K562 (cell line): ENCODE results near the gene TMEM150A. TPM values are rescaled to one million over a fixed set of nuclear protein-coding genes. Genes with fewer than 3 reads are reported as not detected.

Experiments used
- ATAC-seq: fragments of 200-7000 bp; cut with Tn5 transposase; 3 replicates; pipeline ENCODE4 v1.9.1; 2020; ENCODE audit warnings: moderate library complexity
- Bru-seq: library from RNA; stranded (reverse); fragments of 400-500 nt; gene quantifications from one replicate; lab custom pipeline; 2021; lab: Mats Ljungman, UMichigan
- BruChase-seq, 2 experiments: library from RNA; stranded (reverse); fragments of 400-500 nt; gene quantifications; one replicate each; lab custom pipeline; 2021; lab: Mats Ljungman, UMichigan
- BruUV-seq: library from RNA; stranded (reverse); fragments of 400-500 nt; replicated peaks from 2 replicates; lab custom pipeline; 2021; lab: Mats Ljungman, UMichigan
- CTCF ChIA-PET: fragments of 300-600 bp; formaldehyde crosslinking; extraction: SDS; loops from one replicate; lab custom pipeline; 2021; ENCODE audit warnings: low intra/inter-chr PET ratio; lab: Yijun Ruan, JAX
- POLR2A ChIA-PET: fragments of 300-600, 350-650 bp; sonication (Branson Sonifier 250); formaldehyde crosslinking; extraction: SDS; loops from one replicate; lab custom pipeline; 2021; ENCODE audit warnings: antibody characterized with exemption, inconsistent platforms; lab: Yijun Ruan, JAX
- DNase-seq, 4 experiments: peaks; one replicate each; pipeline versions ENCODE4 v3.0.0 to v3.0.0-alpha.2; 2011 to 2018; ENCODE audit warnings: low spot score in 3 of 4, mixed read lengths in 3 of 4; ENCODE audit errors: extremely low read depth in 1 of 4
- FAIRE-seq: peaks from 2 replicates; lab custom pipeline; 2011; peaks lifted over from hg19 to GRCh38; lab: Jason Lieb, UNC
- H2AFZ ChIP-seq: 2 replicates; pipeline ENCODE4 v1.6.0; 2011; ENCODE audit warnings: low read depth, low read length, control low read depth, inconsistent platforms
- H3K27ac ChIP-seq: fragments of 200-600 bp; 3 replicates; pipeline ENCODE4 v1.8.0; 2011; ENCODE audit warnings: low read depth, mild to moderate bottlenecking, control low read depth, inconsistent platforms, low read length, moderate library complexity, mixed read lengths; ENCODE audit errors: extremely low read depth
- H3K27me3 ChIP-seq, 2 experiments: fragments of 300-600 bp in 1 of 2; 2 replicates in 1 of 2; 3 replicates in 1 of 2; pipeline versions ENCODE4 v1.6.0 to v1.8.0; 2011; ENCODE audit warnings: inconsistent platforms in 2 of 2, low read length in 2 of 2, mild to moderate bottlenecking in 1 of 2, mixed read lengths in 1 of 2, moderate library complexity in 1 of 2; ENCODE audit not compliant: control insufficient read depth in 2 of 2, insufficient read depth in 2 of 2
- H3K36me3 ChIP-seq: fragments of 300-600 bp; 3 replicates; pipeline ENCODE4 v1.8.0; 2011; ENCODE audit warnings: mild to moderate bottlenecking, low read length, inconsistent platforms; ENCODE audit not compliant: control insufficient read depth, insufficient read depth
- H3K4me1 ChIP-seq, 2 experiments: fragments of 200-600 bp in 1 of 2; replicated peaks in 1 of 2; 2 replicates in 1 of 2; 3 replicates in 1 of 2; pipeline versions ENCODE4 v1.5.1 to v1.8.0; 2011; ENCODE audit warnings: inconsistent platforms in 2 of 2, low read length in 2 of 2, mild to moderate bottlenecking in 1 of 2, mixed read lengths in 1 of 2, moderate library complexity in 1 of 2; ENCODE audit not compliant: control insufficient read depth in 2 of 2, insufficient read depth in 2 of 2
- H3K4me2 ChIP-seq: 2 replicates; pipeline ENCODE4 v1.6.1; 2011; ENCODE audit warnings: low read length, control low read depth, inconsistent platforms, mixed read lengths; ENCODE audit not compliant: insufficient read depth
- H3K4me3 ChIP-seq: fragments of 200-600 bp; sonication (generic), shearing (Covaris generic); 2 replicates; pipeline ENCODE4 v1.5.1; 2016; ENCODE audit warnings: control low read depth, inconsistent platforms
- H3K79me2 ChIP-seq: fragments of 200-600 bp; 3 replicates; pipeline ENCODE4 v1.8.0; 2011; ENCODE audit warnings: low read length, inconsistent platforms; ENCODE audit not compliant: control insufficient read depth, insufficient read depth
- H3K9ac ChIP-seq, 2 experiments: 2 replicates each; pipeline versions ENCODE4 v1.6.0 to v1.6.1; 2011; ENCODE audit warnings: low read depth in 2 of 2, low read length in 2 of 2, control low read depth in 1 of 2, inconsistent platforms in 1 of 2, mild to moderate bottlenecking in 1 of 2, mixed read lengths in 1 of 2; ENCODE audit not compliant: insufficient read depth in 1 of 2
- H3K9me1 ChIP-seq: one replicate; pipeline ENCODE4 v1.6.0; 2011; ENCODE audit warnings: inconsistent platforms, mild to moderate bottlenecking, low read length, moderate library complexity; ENCODE audit not compliant: control insufficient read depth, insufficient read depth
- H3K9me3 ChIP-seq: replicated peaks from 2 replicates; pipeline ENCODE4 v1.5.1; 2011; ENCODE audit warnings: low read depth, low read length, inconsistent platforms; ENCODE audit not compliant: control insufficient read depth, insufficient read depth
- H4K20me1 ChIP-seq: replicated peaks from 2 replicates; pipeline ENCODE4 v1.6.1; 2011; ENCODE audit warnings: low read length, inconsistent platforms, mixed read lengths; ENCODE audit not compliant: control insufficient read depth, insufficient read depth
- DLX4 ChIP-seq: fragments of 250-450 bp; sonication (Bioruptor Pico); IDR thresholded peaks from 2 replicates; pipeline ENCODE4 v1.6.1; 2021; ENCODE audit warnings: mild to moderate bottlenecking
- DMBX1 ChIP-seq: fragments of 250-450 bp; sonication (Bioruptor Pico); IDR thresholded peaks from 2 replicates; pipeline ENCODE4 v1.8.0; 2022; ENCODE audit warnings: inconsistent platforms, mild to moderate bottlenecking, moderate library complexity, borderline replicate concordance
- E2F1 ChIP-seq: sonication (generic); formaldehyde crosslinking; IDR thresholded peaks from 2 replicates; pipeline ENCODE4 v1.8.1; 2023; ENCODE audit warnings: mild to moderate bottlenecking, missing genetic modification reagents, moderate library complexity
- FOXK2 ChIP-seq, 2 experiments: fragments of 450-650 bp; IDR thresholded peaks in 1 of 2; conservative IDR thresholded peaks in 1 of 2; 2 replicates each; pipeline ENCODE4 v1.6.1; 2016; ENCODE audit warnings: low read depth in 2 of 2, mild to moderate bottlenecking in 1 of 2
- HCFC1 ChIP-seq: IDR thresholded peaks from 2 replicates; pipeline ENCODE4 v1.6.1; 2012; ENCODE audit warnings: low read depth, low read length, improper control_type of control experiment
- L3MBTL2 ChIP-seq: fragments of 450-650 bp; IDR thresholded peaks from 2 replicates; pipeline ENCODE4 v1.6.1; 2016; ENCODE audit warnings: mild to moderate bottlenecking, moderate library complexity
- MIER1 ChIP-seq: fragments of 450-650 bp; IDR thresholded peaks from 2 replicates; pipeline ENCODE4 v1.6.1; 2016; ENCODE audit warnings: antibody characterized with exemption, mild to moderate bottlenecking, low read depth
- PTTG1 ChIP-seq: fragments of 450-650 bp; IDR thresholded peaks from 2 replicates; pipeline ENCODE4 v1.6.1; 2016; ENCODE audit warnings: low read depth, mild to moderate bottlenecking, missing genetic modification characterization, missing compliant biosample characterization
- RBM22 ChIP-seq: fragments of 200-400 bp; formaldehyde crosslinking; IDR thresholded peaks from 2 replicates; pipeline ENCODE4 v1.6.1; 2018; ENCODE audit warnings: low read length, low read depth; ENCODE audit not compliant: poor library complexity, severe bottlenecking
- ZNF639 ChIP-seq, 2 experiments: fragments of 200-800 bp in 1 of 2; sonication (Bioruptor generic) in 1 of 2; sonication (generic) in 1 of 2; formaldehyde crosslinking in 1 of 2; IDR thresholded peaks in 1 of 2; conservative IDR thresholded peaks in 1 of 2; 2 replicates each; pipeline versions ENCODE4 v1.5.0 to v1.6.1; 2016 to 2020; ENCODE audit warnings: missing compliant biosample characterization in 1 of 2, missing genetic modification characterization in 1 of 2, missing genetic modification reagents in 1 of 2
- WGBS: fragments of 100-300 bp; shearing (Covaris generic); methylation state at CpG from one replicate; pipeline ENCODE4 v1.1.6; 2016; ENCODE audit warnings: low coverage, mixed read lengths; ENCODE audit not compliant: insufficient coverage; ENCODE audit errors: missing lambda C conversion rate; 5-methylcytosine and 5-hydroxymethylcytosine counted together
- in situ Hi-C: fragments of 300-500 bp; cut with MboI; formaldehyde crosslinking; loops from 4 replicates; pipeline ENCODE4 v1.15.0; 2018; ENCODE audit warnings: inconsistent platforms, mixed read lengths
- intact Hi-C: fragments of 100-400 bp; cut with micrococcal nuclease; formaldehyde crosslinking; loops from 2 replicates; pipeline ENCODE4 v1.14.2; 2022
- long read RNA-seq, 3 experiments: library from polyadenylated mRNA in 2 of 3; library from RNA in 1 of 3; unstranded in 2 of 3; stranded (forward) in 1 of 3; transcript quantifications; one replicate each; pipeline ENCODE4 v2.0.0, GENCODE V29; 2019 to 2022
- polyA minus RNA-seq, 3 experiments: library from RNA; depleted of rRNA, polyadenylated mRNA; stranded (reverse); fragments of >200 nt; gene quantifications; 2 replicates each; pipeline ENCODE4 v1.2.3, GENCODE V29; 2011
- polyA plus RNA-seq, 8 experiments: library from polyadenylated mRNA; depleted of rRNA in 4 of 8; stranded (reverse) in 5 of 8; unstranded in 3 of 8; fragments of >200 nt; fragmentation: Nextera tagmentation in 2 of 8; fragmentation: Illumina TruSeq in 1 of 8; extraction: Ambion mirVana in 2 of 8; extraction: Trizol in 1 of 8; gene quantifications; 2 replicates each; pipeline versions ENCODE4 v1.2.1 to v1.2.3, GENCODE V29; 2011 to 2014; ENCODE audit warnings: inconsistent platforms in 1 of 8, missing spikeins in 1 of 8
- total RNA-seq, 7 experiments: library from RNA; depleted of rRNA in 6 of 7; stranded (reverse); fragments of >200 nt in 6 of 7; fragmentation: Illumina TruSeq in 2 of 7; extraction: Trizol in 2 of 7; gene quantifications; 2 replicates each; pipeline versions ENCODE4 v1.2.1 to v1.2.3, GENCODE V29; 2011 to 2021; ENCODE audit warnings: low replicate concordance in 1 of 7

The TMEM150A gene
- 12.3 and 50.7 TPM in 2 replicates for total RNA-seq (2011; cell fraction: chromatin; rRNA removed; ENCODE audit: low replicate concordance)
- total RNA-seq (2011; cell fraction: nucleolus; rRNA removed) = 25.1 and 34.9 TPM in 2 replicates
- total RNA-seq (2011; cell fraction: nucleoplasm; rRNA removed) = 20.9 and 29.0 TPM in 2 replicates
- total RNA-seq (2014; rRNA removed) (8.4 and 12.9 TPM in 2 replicates), total RNA-seq (2014; rRNA removed; fragmentation: Illumina TruSeq; extraction: Trizol) (3.6 and 6.0 TPM in 2 replicates), total RNA-seq (2015; rRNA removed; fragmentation: Illumina TruSeq; extraction: Trizol) (7.4 and 8.4 TPM in 2 replicates), total RNA-seq (2021) (13.3 and 15.5 TPM in 2 replicates), polyA plus RNA-seq (2011; rRNA removed) (8.9 and 9.6 TPM in 2 replicates), polyA plus RNA-seq (2014; fragmentation: Illumina TruSeq; extraction: Trizol) (17.1 and 20.8 TPM in 2 replicates), polyA plus RNA-seq (2014; fragmentation: Nextera tagmentation; extraction: Ambion mirVana) (1 to 10 TPM; 3.9 to 5.3 TPM), polyA plus RNA-seq (2014; rRNA removed) (12.9 and 16.2 TPM in 2 replicates), polyA minus RNA-seq (2011; rRNA and poly(A)+ RNA removed) (3.5 and 7.0 TPM in 2 replicates), Bru-seq, nascent RNA (percentile 56 among the genes with signal in this experiment), BruChase-seq, experiment 1, labeled RNA remaining after a 2-hour chase (percentile 44 among the genes with signal in this experiment), BruChase-seq, experiment 2, labeled RNA remaining after a 6-hour chase (percentile 48 among the genes with signal in this experiment)
- 7.1 and 29.5 TPM in 2 replicates for polyA plus RNA-seq (2011; cell fraction: cytosol; rRNA removed)
- 31.7 and 96.1 TPM in 2 replicates for polyA plus RNA-seq (2011; cell fraction: nucleus; rRNA removed)
- polyA plus RNA-seq (2012) = 11.9 and 15.8 TPM in 2 replicates
- 3.9 and 9.4 TPM in 2 replicates for polyA minus RNA-seq (2011; cell fraction: cytosol; rRNA and poly(A)+ RNA removed)
- 7.6 and 11.0 TPM in 2 replicates for polyA minus RNA-seq (2011; cell fraction: nucleus; rRNA and poly(A)+ RNA removed)
- long read RNA-seq, experiment 1, transcript TMEM150A-202 (8 exons, 1,518 nt) = major isoform, 17 of 66 reads
- long read RNA-seq, experiment 1, transcript TMEM150A-203 (7 exons, 1,776 nt) = minor isoform, 16 of 66 reads
- long read RNA-seq, experiment 1, partial matches to known transcripts = 8 of 66 reads
- long read RNA-seq, experiment 1, other reads (novel, unspliced or antisense) = 21 of 66 reads
- long read RNA-seq, experiment 2, transcript TMEM150A-202 (8 exons, 1,518 nt) = major isoform, 5 of 17 reads
- long read RNA-seq, experiment 2, transcript TMEM150A-203 (7 exons, 1,776 nt) = major isoform, 5 of 17 reads
- long read RNA-seq, experiment 2, partial matches to known transcripts = 2 of 17 reads
- long read RNA-seq, experiment 2, other reads (novel, unspliced or antisense) = 2 of 17 reads
- long read RNA-seq, experiment 3, transcript TMEM150A-202 (8 exons, 1,518 nt) = major isoform, 6 of 15 reads
- long read RNA-seq, experiment 3, partial matches to known transcripts = 0 of 15 reads
- long read RNA-seq, experiment 3, other reads (novel, unspliced or antisense) = 3 of 15 reads

GRCh38 chr2:85602476-85603234, at the start of gene TMEM150A:
TSS of gene TMEM150A (minus strand) at chr2:85602698. CDS start at chr2:85601948, 750 bp downstream.
- BruUV-seq = TSS peak; percentile 44
- Histone ChIP-seq H3K4me2 (peak within 1 kb of the TSS; percentile 100), H3K9ac (peak within 1 kb of the TSS; percentile 67 to 96), H4K20me1 (no peaks in the 10 kb centered on the region), H3K36me3 (peaks cover 36% of the 10 kb centered on the region; the same call in 2 of the 3 replicates), H3K79me2 (peaks cover 31% of the 10 kb centered on the region; the same call in 2 of the 3 replicates), H3K4me1 (peaks cover 9 to 34% of the 10 kb centered on the region in 2 experiments; a peak in 4 of 5 replicates), H3K27ac (peak within 1 kb of the TSS; percentile 27), H3K4me3 (peak within 1 kb of the TSS; percentile 79), H3K9me1 (no peaks in the 10 kb centered on the region), H2AFZ (peak within 1 kb of the TSS; percentile 96), H3K27me3 (no peaks in the 10 kb centered on the region), H3K9me3 (no peaks in the 10 kb centered on the region)
- POLR2A ChIA-PET = interaction anchor here (0.9 to 5.5 kb wide), 6 partner anchors 7 to 106 kb away, joined by 3 to 31 read pairs (median 10); partner anchors contain the start of genes C2orf68, RNF181 and USP39
- intact Hi-C loops (loop anchor here (2.0 to 5.0 kb wide), 2 partner anchors 42 to 180 kb away; partner anchors contain the start of gene GGCX), in situ Hi-C loops (no loop called here)
- DNase-seq (peak; percentile 88 to 94 (median 90)), FAIRE-seq (peak; percentile 42), ATAC-seq (peak; percentile 97)
- under 1% methylated on average over 43 of the region's 73 CpGs for WGBS
- CTCF ChIA-PET = no interaction called here
- TF ChIP-seq HCFC1 (peak; percentile 96), PTTG1 (no peak), L3MBTL2 (peak; percentile 71), DLX4 (CRISPR knock-in tag) (no peak), MIER1 (no peak), E2F1 (peak; percentile 47; the same call in 1 of the 2 replicates), RBM22 (peak; percentile 37), ZNF639 (CRISPR knock-in tag; conservative IDR thresholded peaks at IDR 0.05 in 1 of 2, IDR thresholded peaks at IDR 0.05 in 1 of 2) (peak in 1 of 2 experiments; percentile 77; a peak in 2 of 4 replicates), DMBX1 (CRISPR knock-in tag) (no peak), FOXK2 (conservative IDR thresholded peaks at IDR 0.05 in 1 of 2, IDR thresholded peaks at IDR 0.05 in 1 of 2; ENCODE audit: low read depth in 2 of 2) (peak in 1 of 2 experiments; percentile 12; a peak in 2 of 4 replicates)
